ENCODE results near the gene TMEM247. TPM values are rescaled to one million over a fixed set of nuclear protein-coding genes. Genes with fewer than 3 reads are reported as not detected.
A peak's percentile ranks its signal among the peaks of the same experiment; 100 is the strongest.

Gene TMEM247
- total RNA-seq, 1 donor from 2014 or later: not detected

GRCh38 chr2:46487667-46488335 is 8.4 kb downstream of the TMEM247 start:
- no peak for TF ChIP-seq EZH2 (IDR thresholded peaks at IDR 0.05; ENCODE audit: insufficient read depth, low read length)
- no peak for TF ChIP-seq CTCF (IDR thresholded peaks at IDR 0.05; ENCODE audit: insufficient read depth, low read depth, low read length)
- Histone ChIP-seq H3K79me2 (ENCODE audit: insufficient read depth, low read length) (no peaks in the 10 kb centered on the region), H3K4me1 (ENCODE audit: insufficient read depth, low read length) (peaks cover 16% of the 10 kb centered on the region), H3K27ac (ENCODE audit: low read depth, low read length) (no peak overlapping the region), H3K27me3 (ENCODE audit: insufficient read depth, low read length) (no peaks in the 10 kb centered on the region), H2AFZ (ENCODE audit: low read depth, low read length) (no peak overlapping the region), H3K4me3 (ENCODE audit: insufficient read depth, low read depth, low read length) (no peak overlapping the region), H3K9me3 (ENCODE audit: insufficient read depth, low read depth, low read length) (no peaks in the 10 kb centered on the region), H3K9ac (ENCODE audit: low read length) (no peak overlapping the region), H3K4me2 (ENCODE audit: low read length) (peak overlapping the region; percentile 30), H3K36me3 (ENCODE audit: insufficient read depth, low read length) (no peaks in the 10 kb centered on the region), H4K20me1 (ENCODE audit: insufficient read depth, low read length) (no peaks in the 10 kb centered on the region)
- Mint-ChIP-seq H3K27me3 (ENCODE audit: low read depth, unreplicated experiment) (peaks cover 24% of the 10 kb centered on the region), H3K4me1 (ENCODE audit: low read depth, unreplicated experiment) (peaks cover 16% of the 10 kb centered on the region), H3K9me3 (ENCODE audit: unreplicated experiment) (peaks cover under 1% of the 10 kb centered on the region), H3K4me3 (ENCODE audit: unreplicated experiment) (no peak overlapping the region), H3K27ac (ENCODE audit: unreplicated experiment) (no peak overlapping the region), H3K36me3 (ENCODE audit: low read depth, unreplicated experiment) (peaks cover 3% of the 10 kb centered on the region)
- FAIRE-seq: no peak
- peak; percentile 67 for DNase-seq (ENCODE audit: low read depth)

GRCh38 chr2:46488389-46488788 is 9.0 kb downstream of the TMEM247 start:
- Mint-ChIP-seq H3K4me3 (ENCODE audit: unreplicated experiment) (no peak overlapping the region), H3K4me1 (ENCODE audit: low read depth, unreplicated experiment) (peaks cover 22% of the 10 kb centered on the region), H3K36me3 (ENCODE audit: low read depth, unreplicated experiment) (peaks cover 3% of the 10 kb centered on the region), H3K27me3 (ENCODE audit: low read depth, unreplicated experiment) (peaks cover 24% of the 10 kb centered on the region), H3K27ac (ENCODE audit: unreplicated experiment) (no peak overlapping the region), H3K9me3 (ENCODE audit: unreplicated experiment) (no peaks in the 10 kb centered on the region)
- H3K36me3 ChIP-seq (ENCODE audit: insufficient read depth, low read length): no peaks in the 10 kb centered on the region
- DNase-seq (ENCODE audit: low read depth) (no peak), FAIRE-seq (no peak)
- no peaks in the 10 kb centered on the region for H3K79me2 ChIP-seq (ENCODE audit: insufficient read depth, low read length)
- no peaks in the 10 kb centered on the region for H4K20me1 ChIP-seq (ENCODE audit: insufficient read depth, low read length)
- no peak overlapping the region for H3K4me3 ChIP-seq (ENCODE audit: insufficient read depth, low read depth, low read length)
- H3K4me1 ChIP-seq (ENCODE audit: insufficient read depth, low read length): peaks cover 20% of the 10 kb centered on the region
- H3K9ac ChIP-seq (ENCODE audit: low read length): no peak overlapping the region
- H3K27ac ChIP-seq (ENCODE audit: low read depth, low read length): no peak overlapping the region
- H3K9me3 ChIP-seq (ENCODE audit: insufficient read depth, low read depth, low read length): no peaks in the 10 kb centered on the region
- H3K4me2 ChIP-seq (ENCODE audit: low read length): peak overlapping the region; percentile 30
- TF ChIP-seq CTCF (IDR thresholded peaks at IDR 0.05; ENCODE audit: insufficient read depth, low read depth, low read length): no peak
- no peak for TF ChIP-seq EZH2 (IDR thresholded peaks at IDR 0.05; ENCODE audit: insufficient read depth, low read length)
- no peaks in the 10 kb centered on the region for H3K27me3 ChIP-seq (ENCODE audit: insufficient read depth, low read length)
- no peak overlapping the region for H2AFZ ChIP-seq (ENCODE audit: low read depth, low read length)

Data from astrocyte (in vitro differentiated cells and primary cell).